ENCODE results near the gene GSTA4.

DNA sequence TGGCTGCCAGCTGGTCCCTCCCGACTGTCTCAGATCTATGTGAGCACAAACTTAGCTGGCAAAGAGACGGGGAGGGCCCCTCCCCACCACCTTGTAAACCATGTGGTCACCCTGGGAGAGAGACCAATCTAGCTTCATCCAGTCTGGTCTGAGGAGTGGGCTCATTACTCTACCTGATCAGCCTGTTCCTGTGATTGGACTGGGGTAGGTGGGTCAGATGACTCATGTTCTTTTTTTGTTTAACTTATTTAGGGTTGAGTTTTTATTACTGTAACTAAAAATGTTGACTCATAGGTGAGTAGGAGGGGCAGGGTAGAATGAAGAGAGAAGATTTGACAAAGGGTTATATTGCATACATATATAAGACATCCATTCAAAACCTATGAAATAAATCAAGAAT lies 4.7 kb downstream of the GSTA4 start:
- TF ChIP-seq, protein P1, sequence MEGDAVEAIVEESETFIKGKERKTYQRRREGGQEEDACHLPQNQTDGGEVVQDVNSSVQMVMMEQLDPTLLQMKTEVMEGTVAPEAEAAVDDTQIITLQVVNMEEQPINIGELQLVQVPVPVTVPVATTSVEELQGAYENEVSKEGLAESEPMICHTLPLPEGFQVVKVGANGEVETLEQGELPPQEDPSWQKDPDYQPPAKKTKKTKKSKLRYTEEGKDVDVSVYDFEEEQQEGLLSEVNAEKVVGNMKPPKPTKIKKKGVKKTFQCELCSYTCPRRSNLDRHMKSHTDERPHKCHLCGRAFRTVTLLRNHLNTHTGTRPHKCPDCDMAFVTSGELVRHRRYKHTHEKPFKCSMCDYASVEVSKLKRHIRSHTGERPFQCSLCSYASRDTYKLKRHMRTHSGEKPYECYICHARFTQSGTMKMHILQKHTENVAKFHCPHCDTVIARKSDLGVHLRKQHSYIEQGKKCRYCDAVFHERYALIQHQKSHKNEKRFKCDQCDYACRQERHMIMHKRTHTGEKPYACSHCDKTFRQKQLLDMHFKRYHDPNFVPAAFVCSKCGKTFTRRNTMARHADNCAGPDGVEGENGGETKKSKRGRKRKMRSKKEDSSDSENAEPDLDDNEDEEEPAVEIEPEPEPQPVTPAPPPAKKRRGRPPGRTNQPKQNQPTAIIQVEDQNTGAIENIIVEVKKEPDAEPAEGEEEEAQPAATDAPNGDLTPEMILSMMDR (optimal IDR thresholded peaks at IDR 0.05 in 1 of 3, IDR thresholded peaks at IDR 0.05 in 1 of 3, conservative IDR thresholded peaks at IDR 0.05 in 1 of 3; ENCODE audit: extremely low read depth in 1 of 3, insufficient read depth in 2 of 3, low read length in 3 of 3): no peak
- no peak for TF ChIP-seq EZH2 (IDR thresholded peaks at IDR 0.05; ENCODE audit: low read length)

Measured in keratinocyte (primary cell).